Liver (tissue), 9 donors: ENCODE data around the gene RABEP1. TPM values are rescaled to one million over a fixed set of nuclear protein-coding genes. Genes with fewer than 3 reads are reported as not detected.

Experiments used
- DNase-seq: peaks from one replicate; pipeline ENCODE4 v3.0.0-alpha.2; 2017; ENCODE audit warnings: low spot score
- H3K27ac ChIP-seq, 2 donors: one replicate each; pipeline ENCODE4 v1.7.0; 2013; ENCODE audit warnings: inconsistent platforms in 2 of 2, low read length in 2 of 2, control low read depth in 1 of 2, low read depth in 1 of 2, mild to moderate bottlenecking in 1 of 2
- H3K27me3 ChIP-seq, 4 donors: one replicate each; pipeline versions ENCODE4 v1.6.1 to v1.7.0; 2013; ENCODE audit warnings: low read length in 3 of 4, inconsistent platforms in 1 of 4, mild to moderate bottlenecking in 1 of 4, moderate library complexity in 1 of 4; ENCODE audit not compliant: control insufficient read depth in 4 of 4, insufficient read depth in 4 of 4
- H3K36me3 ChIP-seq, 4 donors: one replicate each; pipeline versions ENCODE4 v1.6.1 to v1.7.0; 2013; ENCODE audit warnings: low read length in 3 of 4, mild to moderate bottlenecking in 3 of 4, low read depth in 1 of 4, moderate library complexity in 1 of 4; ENCODE audit not compliant: control insufficient read depth in 4 of 4, insufficient read depth in 3 of 4
- H3K4me1 ChIP-seq, 4 donors: one replicate each; pipeline versions ENCODE4 v1.6.1 to v1.7.0; 2013; ENCODE audit warnings: low read length in 3 of 4, mild to moderate bottlenecking in 3 of 4, moderate library complexity in 1 of 4; ENCODE audit not compliant: control insufficient read depth in 4 of 4, insufficient read depth in 4 of 4
- H3K4me3 ChIP-seq, 3 donors: one replicate each; pipeline versions ENCODE4 v1.6.1 to v1.7.0; 2013; ENCODE audit warnings: low read length in 3 of 3, control low read depth in 1 of 3, low read depth in 1 of 3, mild to moderate bottlenecking in 1 of 3
- H3K9ac ChIP-seq, 2 donors: one replicate each; pipeline ENCODE4 v1.7.0; 2013; ENCODE audit warnings: low read length in 2 of 2, mild to moderate bottlenecking in 2 of 2, moderate library complexity in 2 of 2, control low read depth in 1 of 2, low read depth in 1 of 2
- H3K9me3 ChIP-seq, 4 donors: one replicate each; pipeline versions ENCODE4 v1.6.1 to v1.7.0; 2013; ENCODE audit warnings: low read length in 3 of 4; ENCODE audit not compliant: control insufficient read depth in 4 of 4
- ATF3 ChIP-seq: IDR thresholded peaks from 2 replicates; pipeline ENCODE4 v1.6.1; 2016; ENCODE audit warnings: antibody characterized with exemption
- CTCF ChIP-seq: fragments of 150-350 bp; IDR thresholded peaks from 2 replicates; pipeline ENCODE4 v1.5.1; 2017; ENCODE audit warnings: improper control_type of control experiment, low read depth, low read length; ENCODE audit not compliant: missing input control
- EGR1 ChIP-seq, 2 donors: IDR thresholded peaks; 2 replicates each; pipeline ENCODE4 v1.6.1; 2016 to 2018; ENCODE audit warnings: antibody characterized with exemption in 2 of 2, low read depth in 2 of 2
- FOXA1 ChIP-seq: IDR thresholded peaks from 2 replicates; pipeline ENCODE4 v1.6.1; 2016; ENCODE audit warnings: antibody characterized with exemption
- FOXA2 ChIP-seq: IDR thresholded peaks from 2 replicates; pipeline ENCODE4 v1.6.1; 2016; ENCODE audit warnings: antibody characterized with exemption
- GABPA ChIP-seq, 2 donors: IDR thresholded peaks in 1 of 2; conservative IDR thresholded peaks in 1 of 2; 2 replicates each; pipeline ENCODE4 v1.6.1; 2016; ENCODE audit warnings: antibody characterized with exemption in 2 of 2, mild to moderate bottlenecking in 1 of 2, moderate library complexity in 1 of 2
- HNF4A ChIP-seq, 2 donors: conservative IDR thresholded peaks; 2 replicates each; pipeline ENCODE4 v1.6.1; 2016; ENCODE audit warnings: antibody characterized with exemption in 2 of 2, mild to moderate bottlenecking in 2 of 2
- HNF4G ChIP-seq: IDR thresholded peaks from 2 replicates; pipeline ENCODE4 v1.6.1; 2016; ENCODE audit warnings: antibody characterized with exemption
- NR2F2 ChIP-seq: IDR thresholded peaks from 2 replicates; pipeline ENCODE4 v1.6.1; 2016; ENCODE audit warnings: antibody characterized with exemption
- RAD21 ChIP-seq, 2 donors: IDR thresholded peaks; 2 replicates each; pipeline ENCODE4 v1.6.1; 2016; ENCODE audit warnings: antibody characterized with exemption in 2 of 2, mild to moderate bottlenecking in 2 of 2
- SP1 ChIP-seq: IDR thresholded peaks from 2 replicates; pipeline ENCODE4 v1.6.1; 2018; ENCODE audit warnings: antibody characterized with exemption, mild to moderate bottlenecking
- ZBTB33 ChIP-seq: IDR thresholded peaks from 2 replicates; pipeline ENCODE4 v1.6.1; 2016; ENCODE audit warnings: antibody characterized with exemption
- WGBS: extraction: QIAGEN DNeasy Blood & Tissue Kit; methylation state at CpG from one replicate; pipeline ENCODE4 v1.1.7; 2013; 5-methylcytosine and 5-hydroxymethylcytosine counted together
- polyA plus RNA-seq, 2 donors: library from polyadenylated mRNA; stranded (reverse) in 1 of 2; unstranded in 1 of 2; fragments of 200-250 nt in 1 of 2; fragments of >200 nt in 1 of 2; fragmentation: Nextera tagmentation in 1 of 2; extraction: Ambion mirVana in 1 of 2; gene quantifications; one replicate each; pipeline versions ENCODE4 v1.2.1 to v1.2.3, GENCODE V29; 2013 to 2015
- total RNA-seq, 2 donors: library from RNA; depleted of rRNA; stranded (reverse); fragments of >200 nt; gene quantifications; one replicate each; pipeline ENCODE4 v1.2.3, GENCODE V29; 2014
- donor health status: healthy.
- donor health status: healthy.
- donor health status: healthy.
- donor health status: healthy.
- donor health status: healthy.

RABEP1 gene
- total and polyA plus RNA-seq, 4 donors: 13.3 to 26.6 (median 20.6) TPM

- DNase-seq: no peak
- no peak overlapping the region for H3K9ac ChIP-seq
- peaks cover 8 to 69% (median 59%) of the 10 kb centered on the region in 4 donors for H3K36me3 ChIP-seq
- H3K9me3 ChIP-seq: no peaks in the 10 kb centered on the region
- H3K4me3 ChIP-seq: no peak overlapping the region
- TF ChIP-seq GABPA (IDR thresholded peaks at IDR 0.05 in 1 of 2, conservative IDR thresholded peaks at IDR 0.05 in 1 of 2) (no peak), FOXA1 (no peak), NR2F2 (no peak), ZBTB33 (no peak), SP1 (no peak), HNF4A (conservative IDR thresholded peaks at IDR 0.05) (no peak), FOXA2 (no peak), ATF3 (no peak)
- no peak overlapping the region for H3K27ac ChIP-seq
- H3K27me3 ChIP-seq: no peaks in the 10 kb centered on the region
- 92% methylated on average over 3 of the region's 3 CpGs for WGBS
- no peaks in the 10 kb centered on the region for H3K4me1 ChIP-seq
Measured at GRCh38 chr17:5431949-5432556, 150.0 kb downstream of the RABEP1 start.

GRCh38 chr17:5434984-5435383 lies 152.9 kb downstream of the RABEP1 start:
- H3K36me3 ChIP-seq: peaks cover 5 to 50% (median 41%) of the 10 kb centered on the region in 4 donors
- H3K27me3 ChIP-seq: no peaks in the 10 kb centered on the region
- no peak overlapping the region for H3K9ac ChIP-seq
- no peak for TF ChIP-seq EGR1 (IDR thresholded peaks at IDR 0.05; ENCODE audit: low read depth in 2 of 2)
- TF ChIP-seq CTCF: no peak
- no peak for TF ChIP-seq HNF4A (conservative IDR thresholded peaks at IDR 0.05)
- no peak for TF ChIP-seq RAD21 (IDR thresholded peaks at IDR 0.05)
- no peak for TF ChIP-seq HNF4G
- H3K9me3 ChIP-seq: no peaks in the 10 kb centered on the region
- H3K4me1 ChIP-seq: peaks cover 0 to 15% (median 11%) of the 10 kb centered on the region in 4 donors
- 96% methylated on average over 2 of the region's 2 CpGs for WGBS
- H3K4me3 ChIP-seq: no peak overlapping the region
- DNase-seq: no peak
- no peak overlapping the region for H3K27ac ChIP-seq

Other genes starting within 250 kb of the RABEP1 start
- under 1 TPM in 1 of 2 donors, not detected in 1; 0.28 TPM for gene SLC52A1, start 246.9 kb upstream of the RABEP1 start, total RNA-seq
- gene SLC52A1, start 246.9 kb upstream of the RABEP1 start, polyA plus RNA-seq: under 1 TPM; 0.08 to 0.11 TPM
- gene ZFP3, start 203.8 kb upstream of the RABEP1 start, total RNA-seq: 1 to 10 TPM; 1.6 TPM
- gene ZFP3, start 203.8 kb upstream of the RABEP1 start, polyA plus RNA-seq: under 1 TPM; 0.46 to 0.56 TPM
- gene ZNF232, start 170.4 kb upstream of the RABEP1 start, total RNA-seq: 1 to 10 TPM; 2.5 to 4.0 TPM
- gene ZNF232, start 170.4 kb upstream of the RABEP1 start, polyA plus RNA-seq: 1 to 10 TPM; 2.9 to 3.0 TPM
- gene USP6, start 166.3 kb upstream of the RABEP1 start, total RNA-seq: under 1 TPM; under 0.01 to 0.05 TPM
- gene USP6, start 166.3 kb upstream of the RABEP1 start, polyA plus RNA-seq: under 1 TPM in 1 of 2 donors, not detected in 1; 0.18 TPM
- 1 to 10 TPM; 6.7 to 7.4 TPM for gene ZNF594, start 90.4 kb upstream of the RABEP1 start, total RNA-seq
- gene ZNF594, start 90.4 kb upstream of the RABEP1 start, polyA plus RNA-seq: 1 to 10 TPM in 1 of 2 donors, under 1 TPM in 1; 0.76 to 1.5 TPM
- 1 to 10 TPM; 3.9 to 5.7 TPM for gene SCIMP, start 47.4 kb upstream of the RABEP1 start, total RNA-seq
- gene SCIMP, start 47.4 kb upstream of the RABEP1 start, polyA plus RNA-seq: 1 to 10 TPM; 3.0 TPM
- 100 to 1,000 TPM in 1 of 2 donors, 10 to 100 TPM in 1; 61.4 to 124 TPM for gene NUP88, start 137.4 kb downstream of the RABEP1 start, total RNA-seq
- 10 to 100 TPM; 39.6 to 53.4 TPM for gene NUP88, start 137.4 kb downstream of the RABEP1 start, polyA plus RNA-seq
- 10 to 100 TPM; 21.7 to 37.0 TPM for gene RPAIN, start 137.9 kb downstream of the RABEP1 start, total RNA-seq
- gene RPAIN, start 137.9 kb downstream of the RABEP1 start, polyA plus RNA-seq: 10 to 100 TPM; 10.9 to 34.0 TPM
- 100 to 1,000 TPM in 1 of 2 donors, 10 to 100 TPM in 1; 94.9 to 107 TPM for gene C1QBP, start 156.9 kb downstream of the RABEP1 start, total RNA-seq
- gene C1QBP, start 156.9 kb downstream of the RABEP1 start, polyA plus RNA-seq: 100 to 1,000 TPM; 118 to 123 TPM
- gene DHX33, start 186.7 kb downstream of the RABEP1 start, total RNA-seq: 10 to 100 TPM in 1 of 2 donors, 1 to 10 TPM in 1; 7.7 to 12.7 TPM
- gene DHX33, start 186.7 kb downstream of the RABEP1 start, polyA plus RNA-seq: 1 to 10 TPM; 2.5 to 6.4 TPM
- gene DERL2, start 203.9 kb downstream of the RABEP1 start, total RNA-seq: 10 to 100 TPM; 35.8 to 37.7 TPM
- 10 to 100 TPM; 54.1 to 75.3 TPM for gene DERL2, start 203.9 kb downstream of the RABEP1 start, polyA plus RNA-seq
- gene MIS12, start 204.3 kb downstream of the RABEP1 start, total RNA-seq: 10 to 100 TPM; 16.0 to 18.6 TPM
- gene MIS12, start 204.3 kb downstream of the RABEP1 start, polyA plus RNA-seq: 1 to 10 TPM; 4.3 to 6.2 TPM